ENCODE results near the gene WFIKKN1. TPM values are rescaled to one million over a fixed set of nuclear protein-coding genes. Genes with fewer than 3 reads are reported as not detected.
A peak's percentile ranks its signal among the peaks of the same experiment; 100 is the strongest.

Gene WFIKKN1
- total and polyA plus RNA-seq, 11 donors = 0.15 to 1.1 (median 0.29) TPM

DNA sequence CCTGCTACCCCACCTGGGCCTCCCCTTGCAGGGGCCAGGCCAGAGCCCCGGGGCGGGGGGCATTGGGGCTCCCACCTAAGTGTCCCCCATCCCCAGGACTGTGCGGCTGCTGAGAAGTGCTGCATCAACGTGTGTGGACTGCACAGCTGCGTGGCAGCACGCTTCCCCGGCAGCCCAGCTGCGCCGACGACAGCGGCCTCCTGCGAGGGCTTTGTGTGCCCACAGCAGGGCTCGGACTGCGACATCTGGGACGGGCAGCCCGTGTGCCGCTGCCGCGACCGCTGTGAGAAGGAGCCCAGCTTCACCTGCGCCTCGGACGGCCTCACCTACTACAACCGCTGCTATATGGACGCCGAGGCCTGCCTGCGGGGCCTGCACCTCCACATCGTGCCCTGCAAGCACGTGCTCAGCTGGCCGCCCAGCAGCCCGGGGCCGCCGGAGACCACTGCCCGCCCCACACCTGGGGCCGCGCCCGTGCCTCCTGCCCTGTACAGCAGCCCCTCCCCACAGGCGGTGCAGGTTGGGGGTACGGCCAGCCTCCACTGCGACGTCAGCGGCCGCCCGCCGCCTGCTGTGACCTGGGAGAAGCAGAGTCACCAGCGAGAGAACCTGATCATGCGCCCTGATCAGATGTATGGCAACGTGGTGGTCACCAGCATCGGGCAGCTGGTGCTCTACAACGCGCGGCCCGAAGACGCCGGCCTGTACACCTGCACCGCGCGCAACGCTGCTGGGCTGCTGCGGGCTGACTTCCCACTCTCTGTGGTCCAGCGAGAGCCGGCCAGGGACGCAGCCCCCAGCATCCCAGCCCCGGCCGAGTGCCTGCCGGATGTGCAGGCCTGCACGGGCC lies 1.9 kb downstream of the WFIKKN1 start:
- intact Hi-C loops (cut with DNase I) = loop anchor here in 1 of 10 donors (5.0 kb wide), 1 partner anchor 35 kb away; no protein-coding TSS in a partner anchor
- Histone ChIP-seq H3K4me3 (no peak overlapping the region), H3K27ac (no peak overlapping the region), H3K4me1 (peaks cover 3 to 47% (median 33%) of the 10 kb centered on the region in 12 donors), H3K36me3 (peaks cover 0 to 30% (median 5%) of the 10 kb centered on the region in 9 donors), H3K9me3 (no peaks in the 10 kb centered on the region), H3K27me3 (no peaks in the 10 kb centered on the region)
- TF ChIP-seq, protein P1, sequence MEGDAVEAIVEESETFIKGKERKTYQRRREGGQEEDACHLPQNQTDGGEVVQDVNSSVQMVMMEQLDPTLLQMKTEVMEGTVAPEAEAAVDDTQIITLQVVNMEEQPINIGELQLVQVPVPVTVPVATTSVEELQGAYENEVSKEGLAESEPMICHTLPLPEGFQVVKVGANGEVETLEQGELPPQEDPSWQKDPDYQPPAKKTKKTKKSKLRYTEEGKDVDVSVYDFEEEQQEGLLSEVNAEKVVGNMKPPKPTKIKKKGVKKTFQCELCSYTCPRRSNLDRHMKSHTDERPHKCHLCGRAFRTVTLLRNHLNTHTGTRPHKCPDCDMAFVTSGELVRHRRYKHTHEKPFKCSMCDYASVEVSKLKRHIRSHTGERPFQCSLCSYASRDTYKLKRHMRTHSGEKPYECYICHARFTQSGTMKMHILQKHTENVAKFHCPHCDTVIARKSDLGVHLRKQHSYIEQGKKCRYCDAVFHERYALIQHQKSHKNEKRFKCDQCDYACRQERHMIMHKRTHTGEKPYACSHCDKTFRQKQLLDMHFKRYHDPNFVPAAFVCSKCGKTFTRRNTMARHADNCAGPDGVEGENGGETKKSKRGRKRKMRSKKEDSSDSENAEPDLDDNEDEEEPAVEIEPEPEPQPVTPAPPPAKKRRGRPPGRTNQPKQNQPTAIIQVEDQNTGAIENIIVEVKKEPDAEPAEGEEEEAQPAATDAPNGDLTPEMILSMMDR (IDR thresholded peaks at IDR 0.05) = no peak
- TF ChIP-seq POLR2A (IDR thresholded peaks at IDR 0.05) = no peak
- no peak for ATAC-seq
- 94 to 96% (median 95%) methylated on average over 20 to 67 of the region's 67 CpGs for WGBS, 4 donors
- peak in 1 of 5 donors; percentile 18 for DNase-seq

DNA sequence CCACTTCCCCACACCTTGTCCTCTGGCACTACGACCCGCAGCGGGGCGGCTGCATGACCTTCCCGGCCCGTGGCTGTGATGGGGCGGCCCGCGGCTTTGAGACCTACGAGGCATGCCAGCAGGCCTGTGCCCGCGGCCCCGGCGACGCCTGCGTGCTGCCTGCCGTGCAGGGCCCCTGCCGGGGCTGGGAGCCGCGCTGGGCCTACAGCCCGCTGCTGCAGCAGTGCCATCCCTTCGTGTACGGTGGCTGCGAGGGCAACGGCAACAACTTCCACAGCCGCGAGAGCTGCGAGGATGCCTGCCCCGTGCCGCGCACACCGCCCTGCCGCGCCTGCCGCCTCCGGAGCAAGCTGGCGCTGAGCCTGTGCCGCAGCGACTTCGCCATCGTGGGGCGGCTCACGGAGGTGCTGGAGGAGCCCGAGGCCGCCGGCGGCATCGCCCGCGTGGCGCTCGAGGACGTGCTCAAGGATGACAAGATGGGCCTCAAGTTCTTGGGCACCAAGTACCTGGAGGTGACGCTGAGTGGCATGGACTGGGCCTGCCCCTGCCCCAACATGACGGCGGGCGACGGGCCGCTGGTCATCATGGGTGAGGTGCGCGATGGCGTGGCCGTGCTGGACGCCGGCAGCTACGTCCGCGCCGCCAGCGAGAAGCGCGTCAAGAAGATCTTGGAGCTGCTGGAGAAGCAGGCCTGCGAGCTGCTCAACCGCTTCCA lies 2.7 kb downstream of the WFIKKN1 start:
- Histone ChIP-seq H3K9me3 (no peaks in the 10 kb centered on the region), H3K36me3 (peaks cover 0 to 22% (median 0%) of the 10 kb centered on the region in 9 donors), H3K4me3 (no peak overlapping the region), H3K27ac (no peak overlapping the region), H3K4me1 (peaks cover 3 to 53% (median 38%) of the 10 kb centered on the region in 12 donors), H3K27me3 (no peaks in the 10 kb centered on the region)
- DNase-seq (peak in 2 of 5 donors; percentile 18 to 61), ATAC-seq (no peak)
- no peak for TF ChIP-seq POLR2A (IDR thresholded peaks at IDR 0.05)
- TF ChIP-seq, protein P1 (IDR thresholded peaks at IDR 0.05) = no peak
- 97 to 98% (median 97%) methylated on average over 68 to 74 of the region's 74 CpGs for WGBS, 4 donors
- intact Hi-C loops (cut with DNase I) = loop anchor here in 1 of 10 donors (5.0 kb wide), 1 partner anchor 36 kb away; no protein-coding TSS in a partner anchor

DNA sequence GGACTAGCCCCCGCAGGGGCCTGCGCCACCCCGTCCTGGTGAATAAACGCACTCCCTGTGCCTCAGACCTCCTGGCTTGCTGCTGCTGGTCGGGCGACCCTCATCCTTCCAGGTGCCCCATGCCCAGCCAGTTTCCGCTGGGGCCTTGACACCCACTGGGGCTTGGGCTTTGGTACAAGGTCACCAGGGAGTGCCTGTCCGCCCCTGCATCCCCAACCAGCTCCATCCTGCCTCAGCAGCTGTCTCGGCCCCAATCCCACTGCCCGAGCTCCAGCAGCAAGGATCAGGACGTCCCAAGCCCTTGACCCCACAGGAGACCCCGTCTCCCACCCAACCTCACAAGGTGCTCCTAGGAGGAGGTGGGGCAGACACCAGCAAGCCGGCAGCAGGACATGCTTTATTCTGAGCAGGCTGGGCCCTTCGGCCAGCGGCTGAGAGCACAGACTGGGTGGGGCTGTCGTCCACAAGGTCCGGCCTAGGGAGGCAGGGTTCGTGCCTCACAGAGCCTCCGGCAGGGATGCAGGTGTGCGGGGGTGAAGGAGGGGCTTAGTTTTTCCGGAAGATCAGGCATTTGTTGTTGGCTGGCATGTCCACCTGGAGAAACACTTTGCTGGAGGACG lies 3.4 kb downstream of the WFIKKN1 start:
- no peak overlapping the region for H3K27ac ChIP-seq
- 92 to 96% (median 94%) methylated on average over 4 to 22 of the region's 22 CpGs for WGBS, 4 donors
- intact Hi-C loops (cut with DNase I) = loop anchor here in 1 of 10 donors (5.0 kb wide), 1 partner anchor 37 kb away; no protein-coding TSS in a partner anchor
- no peak for ATAC-seq
- H3K4me1 ChIP-seq = peaks cover 3 to 51% (median 39%) of the 10 kb centered on the region in 12 donors
- DNase-seq = no peak
- no peak for TF ChIP-seq POLR2A (IDR thresholded peaks at IDR 0.05)
- TF ChIP-seq, protein P1 (IDR thresholded peaks at IDR 0.05) = no peak
- H3K4me3 ChIP-seq = no peak overlapping the region
- peaks cover 0 to 16% (median 0%) of the 10 kb centered on the region in 9 donors for H3K36me3 ChIP-seq
- H3K27me3 ChIP-seq = no peaks in the 10 kb centered on the region
- no peaks in the 10 kb centered on the region for H3K9me3 ChIP-seq
